ENCODE measurements around the gene ZNF579.
"Not testable (repeated sequence)": the region's sequence is repeated elsewhere in the genome, so short reads cannot be mapped to it uniquely, and the experiment has no call there.

Gene ZNF579

DNA sequence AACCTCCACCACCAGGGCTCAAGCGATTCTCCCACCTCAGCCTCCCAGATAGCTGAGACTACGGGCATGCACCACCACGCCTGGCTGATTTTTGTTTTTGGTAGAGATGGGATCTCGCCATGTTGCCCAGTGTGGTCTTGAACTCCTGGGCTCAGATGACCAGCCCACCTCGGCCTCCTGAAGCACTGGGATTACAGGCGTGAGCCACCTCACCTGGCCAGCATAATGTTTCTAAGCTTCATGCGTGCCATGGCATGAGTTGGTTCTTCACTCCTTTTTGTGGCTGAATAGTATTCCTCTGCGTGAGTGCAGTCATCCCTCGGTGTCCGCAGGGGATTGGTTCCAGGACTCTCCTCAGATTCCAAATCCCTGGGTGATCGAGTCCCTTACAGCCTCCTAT, 4.2 kb upstream of the ZNF579 start:
- TF ChIP-seq, protein P1, sequence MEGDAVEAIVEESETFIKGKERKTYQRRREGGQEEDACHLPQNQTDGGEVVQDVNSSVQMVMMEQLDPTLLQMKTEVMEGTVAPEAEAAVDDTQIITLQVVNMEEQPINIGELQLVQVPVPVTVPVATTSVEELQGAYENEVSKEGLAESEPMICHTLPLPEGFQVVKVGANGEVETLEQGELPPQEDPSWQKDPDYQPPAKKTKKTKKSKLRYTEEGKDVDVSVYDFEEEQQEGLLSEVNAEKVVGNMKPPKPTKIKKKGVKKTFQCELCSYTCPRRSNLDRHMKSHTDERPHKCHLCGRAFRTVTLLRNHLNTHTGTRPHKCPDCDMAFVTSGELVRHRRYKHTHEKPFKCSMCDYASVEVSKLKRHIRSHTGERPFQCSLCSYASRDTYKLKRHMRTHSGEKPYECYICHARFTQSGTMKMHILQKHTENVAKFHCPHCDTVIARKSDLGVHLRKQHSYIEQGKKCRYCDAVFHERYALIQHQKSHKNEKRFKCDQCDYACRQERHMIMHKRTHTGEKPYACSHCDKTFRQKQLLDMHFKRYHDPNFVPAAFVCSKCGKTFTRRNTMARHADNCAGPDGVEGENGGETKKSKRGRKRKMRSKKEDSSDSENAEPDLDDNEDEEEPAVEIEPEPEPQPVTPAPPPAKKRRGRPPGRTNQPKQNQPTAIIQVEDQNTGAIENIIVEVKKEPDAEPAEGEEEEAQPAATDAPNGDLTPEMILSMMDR (IDR thresholded peaks at IDR 0.05; ENCODE audit: low read depth, low read length, missing control alignments) = no peak
- no peaks in the 10 kb centered on the region for H3K36me3 ChIP-seq (replicated peaks)
- DNase-seq = no peak
- no peaks in the 10 kb centered on the region for H3K27me3 ChIP-seq (replicated peaks)
- H3K4me3 ChIP-seq (ENCODE audit: low read depth, low read length) = no peak overlapping the region
- no peak overlapping the region for H3K27ac ChIP-seq
- in situ Hi-C loops (cut with HindIII; ENCODE audit: low pct_ligation_motif_present, low sequenced_read_pairs) = no loop called here

DNA sequence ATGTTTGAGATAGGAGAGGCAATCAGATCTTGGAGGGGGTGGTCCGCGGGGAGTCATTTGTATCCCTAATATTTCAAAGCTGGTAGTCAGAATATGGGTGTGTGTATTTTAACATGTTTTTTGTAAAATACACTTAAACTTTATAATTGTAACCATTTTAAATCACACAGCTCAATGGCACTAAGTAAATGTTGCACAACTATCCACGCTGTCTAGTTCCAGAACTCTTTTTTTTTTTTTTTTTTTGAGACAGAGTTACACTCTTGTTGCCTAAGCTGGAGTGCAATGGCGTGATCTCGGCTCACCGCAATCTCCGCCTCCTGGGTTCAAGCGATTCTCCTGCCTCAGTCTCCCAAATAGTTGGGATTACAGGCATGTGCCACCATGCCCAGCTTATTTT, 3.2 kb upstream of the ZNF579 start:
- H3K4me3 ChIP-seq (ENCODE audit: low read depth, low read length); H3K27me3 ChIP-seq (replicated peaks); in situ Hi-C loops (cut with HindIII; ENCODE audit: low pct_ligation_motif_present, low sequenced_read_pairs); H3K36me3 ChIP-seq (replicated peaks); H3K27ac ChIP-seq; DNase-seq: not testable (repeated sequence)

DNA sequence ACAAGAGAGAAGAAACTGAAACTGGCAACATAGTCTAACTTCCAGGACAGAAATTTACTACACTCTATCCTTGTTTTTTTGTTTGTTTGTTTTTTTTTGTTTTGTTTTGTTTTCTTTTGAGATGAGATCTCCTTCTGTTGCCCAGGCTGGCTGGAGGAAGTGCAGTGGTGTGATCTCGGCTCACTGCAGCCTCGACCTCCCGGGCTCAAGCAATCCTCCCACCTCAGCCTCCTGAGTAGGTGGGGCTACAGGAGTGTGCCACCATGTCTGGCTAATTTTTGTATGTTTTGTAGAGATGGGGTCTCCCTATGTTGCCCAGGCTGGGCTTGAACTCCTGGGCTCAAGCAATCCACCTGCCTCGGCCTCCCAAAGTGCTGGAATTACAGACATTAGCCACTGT, 1.6 kb upstream of the ZNF579 start:
- H3K36me3 ChIP-seq (replicated peaks); H3K27me3 ChIP-seq (replicated peaks); H3K27ac ChIP-seq; in situ Hi-C loops (cut with HindIII; ENCODE audit: low pct_ligation_motif_present, low sequenced_read_pairs); DNase-seq; H3K4me3 ChIP-seq (ENCODE audit: low read depth, low read length): not testable (repeated sequence)

DNA sequence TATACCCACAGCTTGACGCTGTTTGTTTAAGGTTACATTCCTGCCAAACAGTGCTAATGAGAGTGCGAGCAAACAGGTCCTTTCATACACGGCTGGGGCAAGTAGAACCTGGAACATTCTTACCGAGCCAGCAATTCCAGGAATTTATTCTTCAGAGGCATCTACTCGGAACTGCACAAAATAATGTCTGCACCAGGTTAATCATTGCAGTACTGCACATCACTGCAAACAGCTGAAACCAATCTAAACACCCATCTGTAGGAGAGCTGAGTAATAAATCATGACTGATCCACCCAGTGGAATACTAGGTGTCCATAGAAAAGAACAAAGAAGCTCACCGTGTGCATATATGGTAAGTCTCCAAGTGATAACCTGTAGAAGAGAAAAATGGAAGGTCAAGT, 1.2 kb upstream of the ZNF579 start:
- DNase-seq = no peak
- no peak overlapping the region for H3K4me3 ChIP-seq (ENCODE audit: low read depth, low read length)
- in situ Hi-C loops (cut with HindIII; ENCODE audit: low pct_ligation_motif_present, low sequenced_read_pairs) = no loop called here
- H3K36me3 ChIP-seq (replicated peaks) = peaks cover 13% of the 10 kb centered on the region
- no peak overlapping the region for H3K27ac ChIP-seq
- TF ChIP-seq, protein P1 (IDR thresholded peaks at IDR 0.05; ENCODE audit: low read depth, low read length, missing control alignments) = no peak
- no peaks in the 10 kb centered on the region for H3K27me3 ChIP-seq (replicated peaks)

DNA sequence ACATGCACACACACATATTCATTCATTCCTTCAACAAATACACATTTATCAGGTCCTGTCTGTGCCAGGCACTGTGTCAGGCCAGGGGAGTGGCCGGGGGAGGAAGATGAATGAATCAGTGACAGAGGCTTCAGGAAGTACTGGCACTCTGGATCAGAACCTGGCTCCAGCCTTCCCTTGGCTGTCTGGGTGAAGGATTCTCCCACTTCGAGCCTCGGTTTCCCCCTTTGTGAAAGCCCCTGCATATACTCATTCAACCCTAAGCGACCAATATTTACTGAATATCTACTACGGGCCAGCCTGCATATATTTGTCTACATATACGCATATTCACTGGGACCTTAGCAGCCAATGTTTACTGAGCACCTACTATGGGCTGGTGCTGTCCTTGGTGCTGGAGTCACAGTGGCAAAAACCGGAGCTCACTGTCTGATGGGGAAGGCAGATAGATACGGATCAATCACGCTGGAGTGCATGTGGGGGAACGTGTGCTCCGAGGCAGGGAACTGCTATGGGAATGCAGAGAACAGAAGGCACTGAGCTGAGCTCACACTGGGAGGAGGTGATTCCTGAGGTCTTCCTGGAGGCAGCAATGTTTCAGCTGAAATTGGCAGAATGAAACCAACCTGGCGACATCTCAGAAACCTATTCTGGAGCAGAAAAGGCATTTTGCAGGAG, 636 bp upstream of the ZNF579 start:
- DNase-seq = no peak

DNA sequence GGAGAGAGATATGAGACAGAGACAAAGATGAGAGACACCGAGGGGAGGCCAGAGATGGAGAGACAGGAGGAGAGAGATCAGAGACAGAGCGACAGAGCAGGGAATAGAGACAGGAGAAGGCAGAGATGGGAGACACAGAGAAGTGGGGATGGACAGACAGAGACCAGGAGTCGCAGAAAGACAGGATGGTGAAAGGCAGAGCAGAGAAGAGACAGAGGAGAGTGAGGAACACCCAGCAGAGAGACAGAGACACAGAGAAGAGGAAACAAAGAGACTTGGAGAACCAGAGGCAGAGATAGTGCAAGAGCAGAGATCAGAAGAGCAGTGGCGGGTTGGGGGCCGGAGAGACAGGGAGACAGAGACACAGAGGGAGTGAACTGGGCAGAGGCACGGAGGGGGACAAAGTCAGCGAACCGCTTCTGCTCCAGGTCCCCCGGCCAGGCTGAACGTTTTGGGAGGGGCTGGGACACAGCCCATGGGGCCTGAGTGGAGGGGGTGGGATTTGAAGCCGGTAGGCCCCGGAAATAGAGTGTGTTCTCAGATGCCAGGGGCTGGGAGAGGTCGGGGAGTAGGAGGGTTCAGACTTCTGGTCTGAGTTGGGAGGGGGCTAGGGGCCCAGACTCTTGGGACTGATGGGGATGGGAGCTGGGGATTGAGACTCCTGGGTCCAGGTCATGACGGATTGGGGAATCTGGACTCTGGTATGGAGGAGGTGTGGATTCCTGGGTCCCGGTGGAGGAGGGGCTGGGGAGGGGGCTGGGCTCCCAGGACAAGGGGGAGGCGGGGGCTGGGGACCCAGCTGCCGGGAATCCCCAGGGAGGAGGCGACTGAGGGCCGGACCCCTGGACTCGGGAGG, 654 bp downstream of the ZNF579 start:
- Histone ChIP-seq H3K4me3 (ENCODE audit: low read depth, low read length) (peak overlapping the region; percentile 94), H3K27me3 (replicated peaks) (no peaks in the 10 kb centered on the region), H3K27ac (peak overlapping the region; percentile 77), H3K36me3 (replicated peaks) (peaks cover 14% of the 10 kb centered on the region)
- in situ Hi-C loops (cut with HindIII; ENCODE audit: low pct_ligation_motif_present, low sequenced_read_pairs) = no loop called here
- TF ChIP-seq, protein P1 (IDR thresholded peaks at IDR 0.05; ENCODE audit: low read depth, low read length, missing control alignments) = no peak
- DNase-seq = no peak

More for the DNA sequence above, 636 bp upstream of the ZNF579 start:
- TF ChIP-seq, protein P1 (IDR thresholded peaks at IDR 0.05; ENCODE audit: low read depth, low read length, missing control alignments) = no peak
- Histone ChIP-seq H3K27me3 (replicated peaks) (no peaks in the 10 kb centered on the region), H3K36me3 (replicated peaks) (peaks cover 14% of the 10 kb centered on the region), H3K4me3 (ENCODE audit: low read depth, low read length) (peak overlapping the region; percentile 94), H3K27ac (peak overlapping the region; percentile 50)
- in situ Hi-C loops (cut with HindIII; ENCODE audit: low pct_ligation_motif_present, low sequenced_read_pairs) = no loop called here

Measured in brain microvascular endothelial cell (primary cell).